ENCODE results near the gene LIMS2. TPM values are rescaled to one million over a fixed set of nuclear protein-coding genes. Genes with fewer than 3 reads are reported as not detected.

The LIMS2 gene
- total RNA-seq, 1 experiment from 2014 or later = 8.9 TPM

DNA sequence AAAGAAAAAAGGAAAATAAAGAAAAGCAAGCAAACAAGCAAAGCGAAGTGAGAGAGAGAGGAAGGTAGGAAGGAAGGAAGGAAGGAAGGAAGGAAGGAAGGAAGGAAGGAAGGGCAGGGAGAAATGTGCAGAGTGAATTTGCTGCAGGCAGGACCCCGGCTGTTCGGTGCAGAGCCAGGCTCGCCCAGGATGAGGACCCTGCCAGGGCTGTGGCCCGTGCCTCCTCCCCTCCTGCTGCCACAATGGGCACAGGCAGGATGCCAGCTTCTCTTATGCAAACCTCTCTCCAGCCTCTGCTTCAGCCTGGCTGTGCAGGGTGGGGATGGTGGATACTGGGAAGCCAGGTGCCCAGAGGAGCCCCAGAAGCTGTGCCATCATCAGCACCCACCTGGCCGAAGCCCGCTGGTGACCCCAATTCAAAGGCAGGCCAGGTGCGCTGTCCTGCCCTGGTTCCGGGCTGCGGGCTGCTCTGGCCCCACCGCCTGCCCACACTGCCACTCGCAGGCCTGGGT, 26.2 kb downstream of the LIMS2 start:
- Histone ChIP-seq H3K4me3 (ENCODE audit: low read depth in 2 of 2, low read length in 2 of 2) (no peak overlapping the region), H3K27ac (ENCODE audit: low read length) (no peak overlapping the region), H3K4me1 (ENCODE audit: control insufficient read depth, insufficient read depth, low read length) (peaks cover 6% of the 10 kb centered on the region; the same call in 1 of the 2 replicates), H3K9me3 (ENCODE audit: control insufficient read depth, insufficient read depth, low read depth, low read length) (no peaks in the 10 kb centered on the region), H3K36me3 (ENCODE audit: control insufficient read depth, insufficient read depth, low read length) (no peaks in the 10 kb centered on the region), H3K27me3 (ENCODE audit: control insufficient read depth, insufficient read depth, low read length) (no peaks in the 10 kb centered on the region)
- BruUV-seq (replicated peaks) = no TSS peak
- CTCF ChIA-PET = interaction anchor here (2.2 kb wide), 1 partner anchor 57 kb away, joined by 42 read pairs; no protein-coding TSS in a partner anchor
- DNase-seq (ENCODE audit: low read depth, low spot score) (no peak), ATAC-seq (peak; percentile 14; the same call in 1 of the 2 replicates)
- POLR2A ChIA-PET = no interaction called here
- intact Hi-C loops (cut with micrococcal nuclease; ENCODE audit: unreplicated experiment) = loop anchor here (1.0 kb wide), 1 partner anchor 58 kb away; no protein-coding TSS in a partner anchor
- in situ Hi-C loops (cut with HindIII; ENCODE audit: low pct_unique_long_range_greater_than_20kb, low sequenced_read_pairs) = no loop called here
- TF ChIP-seq, protein P1, sequence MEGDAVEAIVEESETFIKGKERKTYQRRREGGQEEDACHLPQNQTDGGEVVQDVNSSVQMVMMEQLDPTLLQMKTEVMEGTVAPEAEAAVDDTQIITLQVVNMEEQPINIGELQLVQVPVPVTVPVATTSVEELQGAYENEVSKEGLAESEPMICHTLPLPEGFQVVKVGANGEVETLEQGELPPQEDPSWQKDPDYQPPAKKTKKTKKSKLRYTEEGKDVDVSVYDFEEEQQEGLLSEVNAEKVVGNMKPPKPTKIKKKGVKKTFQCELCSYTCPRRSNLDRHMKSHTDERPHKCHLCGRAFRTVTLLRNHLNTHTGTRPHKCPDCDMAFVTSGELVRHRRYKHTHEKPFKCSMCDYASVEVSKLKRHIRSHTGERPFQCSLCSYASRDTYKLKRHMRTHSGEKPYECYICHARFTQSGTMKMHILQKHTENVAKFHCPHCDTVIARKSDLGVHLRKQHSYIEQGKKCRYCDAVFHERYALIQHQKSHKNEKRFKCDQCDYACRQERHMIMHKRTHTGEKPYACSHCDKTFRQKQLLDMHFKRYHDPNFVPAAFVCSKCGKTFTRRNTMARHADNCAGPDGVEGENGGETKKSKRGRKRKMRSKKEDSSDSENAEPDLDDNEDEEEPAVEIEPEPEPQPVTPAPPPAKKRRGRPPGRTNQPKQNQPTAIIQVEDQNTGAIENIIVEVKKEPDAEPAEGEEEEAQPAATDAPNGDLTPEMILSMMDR (IDR thresholded peaks at IDR 0.05) = no peak
- no peak for TF ChIP-seq POLR2AphosphoS5 (IDR thresholded peaks at IDR 0.05; ENCODE audit: low read depth, low read length)
- TF ChIP-seq, protein P2, sequence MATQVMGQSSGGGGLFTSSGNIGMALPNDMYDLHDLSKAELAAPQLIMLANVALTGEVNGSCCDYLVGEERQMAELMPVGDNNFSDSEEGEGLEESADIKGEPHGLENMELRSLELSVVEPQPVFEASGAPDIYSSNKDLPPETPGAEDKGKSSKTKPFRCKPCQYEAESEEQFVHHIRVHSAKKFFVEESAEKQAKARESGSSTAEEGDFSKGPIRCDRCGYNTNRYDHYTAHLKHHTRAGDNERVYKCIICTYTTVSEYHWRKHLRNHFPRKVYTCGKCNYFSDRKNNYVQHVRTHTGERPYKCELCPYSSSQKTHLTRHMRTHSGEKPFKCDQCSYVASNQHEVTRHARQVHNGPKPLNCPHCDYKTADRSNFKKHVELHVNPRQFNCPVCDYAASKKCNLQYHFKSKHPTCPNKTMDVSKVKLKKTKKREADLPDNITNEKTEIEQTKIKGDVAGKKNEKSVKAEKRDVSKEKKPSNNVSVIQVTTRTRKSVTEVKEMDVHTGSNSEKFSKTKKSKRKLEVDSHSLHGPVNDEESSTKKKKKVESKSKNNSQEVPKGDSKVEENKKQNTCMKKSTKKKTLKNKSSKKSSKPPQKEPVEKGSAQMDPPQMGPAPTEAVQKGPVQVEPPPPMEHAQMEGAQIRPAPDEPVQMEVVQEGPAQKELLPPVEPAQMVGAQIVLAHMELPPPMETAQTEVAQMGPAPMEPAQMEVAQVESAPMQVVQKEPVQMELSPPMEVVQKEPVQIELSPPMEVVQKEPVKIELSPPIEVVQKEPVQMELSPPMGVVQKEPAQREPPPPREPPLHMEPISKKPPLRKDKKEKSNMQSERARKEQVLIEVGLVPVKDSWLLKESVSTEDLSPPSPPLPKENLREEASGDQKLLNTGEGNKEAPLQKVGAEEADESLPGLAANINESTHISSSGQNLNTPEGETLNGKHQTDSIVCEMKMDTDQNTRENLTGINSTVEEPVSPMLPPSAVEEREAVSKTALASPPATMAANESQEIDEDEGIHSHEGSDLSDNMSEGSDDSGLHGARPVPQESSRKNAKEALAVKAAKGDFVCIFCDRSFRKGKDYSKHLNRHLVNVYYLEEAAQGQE (IDR thresholded peaks at IDR 0.05; ENCODE audit: insufficient read depth in 1 of 2, low read depth in 2 of 2, low read length in 1 of 2) = no peak
- TF ChIP-seq TCF7L2 (IDR thresholded peaks at IDR 0.05; ENCODE audit: low read depth, low read length) = no peak
- TF ChIP-seq SIN3A (IDR thresholded peaks at IDR 0.05; ENCODE audit: borderline replicate concordance, insufficient read depth, low read depth, low read length) = no peak

DNA sequence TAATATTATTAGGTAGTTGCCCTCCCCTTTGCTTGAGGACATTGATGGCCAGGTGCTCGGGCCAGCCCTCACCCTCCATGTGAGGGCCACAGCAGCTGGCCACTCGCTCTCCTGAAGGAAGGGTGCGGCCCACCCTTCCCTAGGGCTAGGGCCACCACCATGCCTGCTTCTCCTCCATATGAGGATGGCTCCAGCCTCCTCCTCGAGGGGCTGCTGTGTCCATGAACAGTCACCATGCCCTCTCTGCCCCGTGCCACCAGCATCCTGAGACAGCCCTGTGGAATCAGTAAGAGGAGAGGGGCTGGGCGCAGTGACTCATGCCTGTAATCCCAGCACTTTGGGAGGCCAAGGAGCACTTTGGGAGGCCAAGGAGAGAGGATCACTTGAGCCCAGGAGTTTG, 27.0 kb downstream of the LIMS2 start:
- Histone ChIP-seq H3K9me3 (ENCODE audit: control insufficient read depth, insufficient read depth, low read depth, low read length) (no peaks in the 10 kb centered on the region), H3K4me3 (ENCODE audit: low read depth in 2 of 2, low read length in 2 of 2) (no peak overlapping the region), H3K36me3 (ENCODE audit: control insufficient read depth, insufficient read depth, low read length) (no peaks in the 10 kb centered on the region), H3K27me3 (ENCODE audit: control insufficient read depth, insufficient read depth, low read length) (no peaks in the 10 kb centered on the region), H3K4me1 (ENCODE audit: control insufficient read depth, insufficient read depth, low read length) (peaks cover 6% of the 10 kb centered on the region; the same call in 1 of the 2 replicates), H3K27ac (ENCODE audit: low read length) (no peak overlapping the region)
- POLR2A ChIA-PET = no interaction called here
- intact Hi-C loops (cut with micrococcal nuclease; ENCODE audit: unreplicated experiment) = no loop called here
- CTCF ChIA-PET = interaction anchor here (1.5 kb wide), 1 partner anchor 57 kb away, joined by 7 read pairs; no protein-coding TSS in a partner anchor
- no peak for TF ChIP-seq POLR2AphosphoS5 (IDR thresholded peaks at IDR 0.05; ENCODE audit: low read depth, low read length)
- TF ChIP-seq SIN3A (IDR thresholded peaks at IDR 0.05; ENCODE audit: borderline replicate concordance, insufficient read depth, low read depth, low read length) = no peak
- no peak for TF ChIP-seq TCF7L2 (IDR thresholded peaks at IDR 0.05; ENCODE audit: low read depth, low read length)
- TF ChIP-seq, protein P1 (IDR thresholded peaks at IDR 0.05) = no peak
- TF ChIP-seq, protein P2 (IDR thresholded peaks at IDR 0.05; ENCODE audit: insufficient read depth in 1 of 2, low read depth in 2 of 2, low read length in 1 of 2) = no peak
- DNase-seq (ENCODE audit: low read depth, low spot score) (no peak), ATAC-seq (no peak)
- BruUV-seq (replicated peaks) = no TSS peak
- in situ Hi-C loops (cut with HindIII; ENCODE audit: low pct_unique_long_range_greater_than_20kb, low sequenced_read_pairs) = no loop called here

All from Panc1 (cell line).